Heart left ventricle (tissue), 13 donors: ENCODE results near the gene LMCD1.

Experiments used
- CTCF ChIP-seq, 12 donors: fragments of 200-600 bp; sonication (generic) in 4 of 12; IDR thresholded peaks; one replicate each; pipeline versions ENCODE4 v1.5.0 to v1.8.0; 2018 to 2022; ENCODE audit warnings: antibody characterized with exemption in 12 of 12, mild to moderate bottlenecking in 5 of 12
- POLR2A ChIP-seq, 2 donors: fragments of 450-650 bp; IDR thresholded peaks; one replicate each; pipeline ENCODE4 v1.6.1; 2017; ENCODE audit warnings: antibody characterized with exemption in 2 of 2, mild to moderate bottlenecking in 2 of 2, moderate library complexity in 2 of 2
- donor health status: ischemic (EF 13 %, LVEDD 7.1; RV severe dilation, severe dysfunction).
- donor health status: DM: no; HTN: yes; CAD: no.
- donor health status: DM: no; HTN: no; CAD: no.
- donor health status: ischemic (EF 25% LVEDD 6.9; RV normal size, moderate dysfunction).
- donor health status: ischemic (EF 25% LVEDD 5.7; RV mildly dilated, moderate dysfunction).
- donor health status: ischemic (EF 35%, LVEDD 5.7; RV mildly dilated, moderate dysfunction).
- donor health status: nonischemic (EF 11% LVEDD 7.7; RV severe dilation, severe dysfunction).
- donor health status: DM: yes; HTN: yes; CAD: no.
- donor health status: PGD.
- donor health status: ischemic (EF 29% LVEDD 5.4; RV normal size, mild dysfunction).
- donor health status: nonischemic (EF 23%, LVEDD 6.1; RV moderate dilation, normal function).

- TF ChIP-seq CTCF (IDR thresholded peaks at IDR 0.05) (no peak), POLR2A (IDR thresholded peaks at IDR 0.05) (no peak)
These were observed 12.3 kb upstream of the LMCD1 start for GRCh38 chr3:8489278-8489792.
